Measurements from ENCODE around the gene PIAS4. TPM values are rescaled to one million over a fixed set of nuclear protein-coding genes. Genes with fewer than 3 reads are reported as not detected.

The PIAS4 gene
- total RNA-seq (2022; extraction: Qiagen RNA extraction): 12.5 to 24.6 TPM (median 18.7 TPM) in 5 replicates

GRCh38 chr19:4007021-4007835, at the start of gene PIAS4:
PIAS4 (plus strand) TSS chr19:4007736; CDS start chr19:4007761, 25 bp downstream.

GRCh38 chr19:3970808-3971598, 36.5 kb upstream of the PIAS4 start, which contains the start of gene DAPK3:
DAPK3 (minus strand) TSS chr19:3971099; CDS start chr19:3969735, 1,364 bp downstream.

GRCh38 chr19:3984908-3985642, 22.5 kb upstream of the PIAS4 start, which contains the start of gene EEF2:
EEF2 (minus strand) TSS chr19:3985463; CDS start chr19:3985380, 83 bp downstream.

GRCh38 chr19:4066682-4067395, 59.3 kb downstream of the PIAS4 start, which contains the start of gene ZBTB7A:
ZBTB7A (minus strand) TSS chr19:4066899; CDS start chr19:4055232, 11,667 bp downstream.

Other genes with a start within 250 kb of the PIAS4 start
- gene APBA3, start 246.0 kb upstream of the PIAS4 start, total RNA-seq (2022; extraction: Qiagen RNA extraction): 5.6 to 12.7 TPM (median 10.9 TPM) in 5 replicates
- 56.4 to 89.3 TPM (median 58.4 TPM) in 5 replicates for gene MRPL54, start 245.1 kb upstream of the PIAS4 start, total RNA-seq (2022; extraction: Qiagen RNA extraction)
- not detected in 5 replicates for gene RAX2, start 235.5 kb upstream of the PIAS4 start, total RNA-seq (2022; extraction: Qiagen RNA extraction)
- gene MATK, start 221.4 kb upstream of the PIAS4 start, total RNA-seq (2022; extraction: Qiagen RNA extraction): 0.68 to 1.7 TPM (median 1.2 TPM) in 5 replicates
- gene ZFR2, start 138.7 kb upstream of the PIAS4 start, total RNA-seq (2022; extraction: Qiagen RNA extraction): 0.07 to 0.36 TPM (median 0.16 TPM) in 3 of 5 replicates, not detected in the others
- gene ATCAY, start 127.1 kb upstream of the PIAS4 start, total RNA-seq (2022; extraction: Qiagen RNA extraction): 0.04 to 0.09 TPM (median 0.06 TPM) in 5 replicates
- gene NMRK2, start 74.7 kb upstream of the PIAS4 start, total RNA-seq (2022; extraction: Qiagen RNA extraction): not detected in 5 replicates
- 39.7 to 49.7 TPM (median 44.0 TPM) in 5 replicates for gene DAPK3, start 36.6 kb upstream of the PIAS4 start, total RNA-seq (2022; extraction: Qiagen RNA extraction)
- 817 to 1,144 TPM (median 1,131 TPM) in 5 replicates for gene EEF2, start 22.3 kb upstream of the PIAS4 start, total RNA-seq (2022; extraction: Qiagen RNA extraction)
- gene ZBTB7A, start 59.2 kb downstream of the PIAS4 start, total RNA-seq (2022; extraction: Qiagen RNA extraction): 13.8 to 27.4 TPM (median 23.8 TPM) in 5 replicates
- gene MAP2K2, start 116.4 kb downstream of the PIAS4 start, total RNA-seq (2022; extraction: Qiagen RNA extraction): 126 to 204 TPM (median 182 TPM) in 5 replicates
- gene CREB3L3, start 145.9 kb downstream of the PIAS4 start, total RNA-seq (2022; extraction: Qiagen RNA extraction): 0.06 to 0.21 TPM (median 0.10 TPM) in 5 replicates
- 23.7 to 37.0 TPM (median 31.4 TPM) in 5 replicates for gene SIRT6, start 174.8 kb downstream of the PIAS4 start, total RNA-seq (2022; extraction: Qiagen RNA extraction)
- 0.21 to 0.34 TPM (median 0.27 TPM) in 5 replicates for gene ANKRD24, start 175.0 kb downstream of the PIAS4 start, total RNA-seq (2022; extraction: Qiagen RNA extraction)
- 2.8 to 5.0 TPM (median 3.4 TPM) in 5 replicates for gene EBI3, start 221.8 kb downstream of the PIAS4 start, total RNA-seq (2022; extraction: Qiagen RNA extraction)
- gene YJU2, start 239.3 kb downstream of the PIAS4 start, total RNA-seq (2022; extraction: Qiagen RNA extraction): 19.3 to 24.9 TPM (median 20.3 TPM) in 5 replicates